ENCODE data around the gene RIOK3. TPM values are rescaled to one million over a fixed set of nuclear protein-coding genes. Genes with fewer than 3 reads are reported as not detected.
"Not testable (repeated sequence)": the region's sequence is repeated elsewhere in the genome, so short reads cannot be mapped to it uniquely, and the experiment has no call there.

Gene RIOK3
- total RNA-seq, 6 experiments from 2014 or later: 37.9 to 46.1 (median 42.4) TPM

DNA sequence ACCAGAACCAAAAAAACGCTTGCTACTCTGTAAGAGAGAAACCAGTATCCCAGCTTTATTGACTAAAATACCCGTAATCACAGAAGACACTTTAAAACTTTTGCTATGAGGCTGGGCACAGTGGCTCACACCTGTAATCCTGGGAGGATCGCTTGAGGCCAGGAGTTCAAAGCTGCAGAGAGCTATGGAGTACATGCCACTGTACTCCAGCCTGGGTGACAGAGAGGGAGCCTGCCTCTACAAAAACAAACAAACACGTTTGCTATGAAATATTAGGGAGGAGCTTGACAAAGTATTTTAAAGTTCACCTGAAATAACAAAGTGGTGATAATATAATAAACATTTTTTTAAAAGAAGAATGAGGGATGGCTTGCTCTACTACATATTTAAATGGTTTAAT is 28.5 kb upstream of the RIOK3 start:
- peaks cover 4% of the 10 kb centered on the region; the same call in 1 of the 2 replicates for H3K9me3 Mint-ChIP-seq
- H3K4me1 Mint-ChIP-seq (ENCODE audit: low read depth): peaks cover 11% of the 10 kb centered on the region

DNA sequence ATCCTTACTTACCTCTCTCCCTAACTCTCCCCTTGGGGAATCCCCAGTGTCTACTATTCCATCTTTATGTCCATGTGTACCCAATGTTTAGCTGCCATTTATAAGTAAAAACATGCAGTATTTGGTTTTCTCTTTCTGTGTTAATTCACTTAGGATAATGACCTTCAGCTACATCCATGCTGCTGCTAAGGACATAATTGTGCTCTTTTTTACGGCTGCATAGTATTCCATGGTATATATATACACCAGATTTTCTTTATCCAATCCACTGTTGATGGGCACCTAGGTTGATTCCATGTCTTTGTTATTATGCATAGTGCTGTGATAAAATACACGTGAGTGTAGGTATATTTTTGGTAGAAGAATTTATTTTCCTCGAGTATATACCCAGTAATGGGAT is 24.3 kb upstream of the RIOK3 start:
- Mint-ChIP-seq H3K27me3 (ENCODE audit: insufficient read depth) (no peaks in the 10 kb centered on the region), H3K9me3 (peaks cover 4% of the 10 kb centered on the region; the same call in 1 of the 2 replicates), H3K4me3 (no peak overlapping the region), H3K36me3 (ENCODE audit: low read depth) (peaks cover 23% of the 10 kb centered on the region), H3K4me1 (ENCODE audit: low read depth) (no peaks in the 10 kb centered on the region), H3K27ac (no peak overlapping the region)
- TF ChIP-seq, protein P1, sequence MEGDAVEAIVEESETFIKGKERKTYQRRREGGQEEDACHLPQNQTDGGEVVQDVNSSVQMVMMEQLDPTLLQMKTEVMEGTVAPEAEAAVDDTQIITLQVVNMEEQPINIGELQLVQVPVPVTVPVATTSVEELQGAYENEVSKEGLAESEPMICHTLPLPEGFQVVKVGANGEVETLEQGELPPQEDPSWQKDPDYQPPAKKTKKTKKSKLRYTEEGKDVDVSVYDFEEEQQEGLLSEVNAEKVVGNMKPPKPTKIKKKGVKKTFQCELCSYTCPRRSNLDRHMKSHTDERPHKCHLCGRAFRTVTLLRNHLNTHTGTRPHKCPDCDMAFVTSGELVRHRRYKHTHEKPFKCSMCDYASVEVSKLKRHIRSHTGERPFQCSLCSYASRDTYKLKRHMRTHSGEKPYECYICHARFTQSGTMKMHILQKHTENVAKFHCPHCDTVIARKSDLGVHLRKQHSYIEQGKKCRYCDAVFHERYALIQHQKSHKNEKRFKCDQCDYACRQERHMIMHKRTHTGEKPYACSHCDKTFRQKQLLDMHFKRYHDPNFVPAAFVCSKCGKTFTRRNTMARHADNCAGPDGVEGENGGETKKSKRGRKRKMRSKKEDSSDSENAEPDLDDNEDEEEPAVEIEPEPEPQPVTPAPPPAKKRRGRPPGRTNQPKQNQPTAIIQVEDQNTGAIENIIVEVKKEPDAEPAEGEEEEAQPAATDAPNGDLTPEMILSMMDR (IDR thresholded peaks at IDR 0.05): no peak
- no peak for DNase-seq

More for the DNA sequence above, 28.5 kb upstream of the RIOK3 start:
- peaks cover 21% of the 10 kb centered on the region for H3K36me3 Mint-ChIP-seq (ENCODE audit: low read depth)
- TF ChIP-seq, protein P1 (IDR thresholded peaks at IDR 0.05): no peak
- H3K4me3 Mint-ChIP-seq: no peak overlapping the region
- H3K27ac Mint-ChIP-seq: no peak overlapping the region
- no peak for DNase-seq
- H3K27me3 Mint-ChIP-seq (ENCODE audit: insufficient read depth): no peaks in the 10 kb centered on the region; the same call in 1 of the 2 replicates

DNA sequence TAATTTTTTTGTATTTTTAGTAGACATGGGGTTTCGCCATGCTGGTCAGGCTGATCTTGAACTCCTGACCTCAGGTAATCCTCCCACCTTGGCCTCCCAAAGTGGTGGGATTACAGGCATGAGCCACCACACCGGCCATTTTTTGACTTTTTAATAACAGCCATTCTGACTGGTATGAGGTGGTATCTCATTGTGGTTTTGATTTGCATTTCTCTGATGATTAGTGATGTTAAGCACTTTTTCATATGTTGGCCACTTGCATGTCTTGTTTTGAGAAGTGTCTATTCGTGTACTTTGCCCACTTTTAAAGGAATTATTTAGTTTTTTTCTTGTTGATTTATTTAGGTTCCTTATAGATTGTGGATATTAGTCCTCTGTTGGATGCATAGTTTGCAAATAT is 23.5 kb upstream of the RIOK3 start:
- H3K9me3 Mint-ChIP-seq; DNase-seq; H3K4me1 Mint-ChIP-seq (ENCODE audit: low read depth); H3K27me3 Mint-ChIP-seq (ENCODE audit: insufficient read depth); H3K4me3 Mint-ChIP-seq; H3K27ac Mint-ChIP-seq: not testable (repeated sequence)
- H3K36me3 Mint-ChIP-seq (ENCODE audit: low read depth): peaks cover 28% of the 10 kb centered on the region

DNA sequence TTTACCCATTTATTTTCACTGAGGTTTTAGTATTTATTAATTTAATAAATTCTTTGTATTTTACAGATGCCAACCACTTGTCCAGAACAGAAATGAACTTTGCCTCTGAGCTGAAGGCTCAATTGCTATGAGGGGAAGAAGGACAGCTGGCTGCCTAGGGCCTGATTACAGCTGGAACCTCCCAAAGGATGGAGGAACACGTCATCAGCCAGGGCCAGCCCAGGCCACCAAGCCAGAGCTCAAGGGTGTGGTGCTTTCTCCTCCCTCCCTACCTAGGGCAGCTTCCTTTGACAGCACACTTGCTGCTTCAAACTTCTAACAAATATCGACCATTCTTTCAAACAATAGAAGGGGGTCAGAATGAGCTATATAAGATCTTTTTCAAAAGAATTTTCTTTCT is 19.7 kb upstream of the RIOK3 start:
- Mint-ChIP-seq H3K36me3 (ENCODE audit: low read depth) (peaks cover 18% of the 10 kb centered on the region), H3K4me3 (no peak overlapping the region), H3K27ac (no peak overlapping the region), H3K4me1 (ENCODE audit: low read depth) (peaks cover 10% of the 10 kb centered on the region), H3K9me3 (no peaks in the 10 kb centered on the region), H3K27me3 (ENCODE audit: insufficient read depth) (no peaks in the 10 kb centered on the region)
- DNase-seq: no peak
- TF ChIP-seq, protein P1 (IDR thresholded peaks at IDR 0.05): no peak

DNA sequence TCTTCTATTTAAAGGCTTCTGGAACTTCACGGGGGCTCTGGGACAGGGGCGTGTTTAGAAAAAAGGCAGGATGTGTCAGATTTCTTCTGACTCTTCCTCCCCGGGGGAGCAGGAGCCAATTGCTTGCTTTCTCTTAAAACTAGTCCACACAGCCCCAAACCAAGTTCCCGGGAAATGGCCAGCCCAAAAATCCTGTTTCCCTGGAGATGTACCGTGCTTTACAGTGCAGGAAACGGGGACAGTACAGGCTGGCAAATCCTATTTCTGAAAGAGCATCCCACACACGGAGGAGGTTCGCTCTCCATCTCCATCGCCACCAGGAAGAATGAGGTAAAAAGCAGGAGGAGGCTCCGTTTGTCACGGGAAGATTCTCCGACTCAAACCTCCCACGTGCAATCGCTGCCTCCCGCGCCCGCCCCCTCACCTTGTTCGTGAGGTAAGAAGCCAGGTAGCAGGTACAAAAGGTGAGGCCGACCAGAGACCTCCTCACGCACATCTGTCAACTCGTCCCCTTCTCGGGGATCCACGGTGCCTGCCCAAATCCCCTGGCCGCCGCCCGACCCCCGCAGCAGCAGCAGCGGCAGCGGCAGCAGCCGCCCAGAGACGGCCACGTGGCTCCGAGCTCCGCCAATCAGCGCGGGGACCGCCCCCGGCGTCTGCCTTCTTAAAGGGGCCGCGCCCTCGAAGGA is 15.6 kb upstream of the RIOK3 start:
- no peaks in the 10 kb centered on the region; the same call in 1 of the 2 replicates for H3K27me3 Mint-ChIP-seq (ENCODE audit: insufficient read depth)
- TF ChIP-seq, protein P1 (IDR thresholded peaks at IDR 0.05): no peak
- H3K27ac Mint-ChIP-seq: peak overlapping the region; percentile 91
- peaks cover 5% of the 10 kb centered on the region; the same call in 1 of the 2 replicates for H3K36me3 Mint-ChIP-seq (ENCODE audit: low read depth)
- H3K9me3 Mint-ChIP-seq: peaks cover 8% of the 10 kb centered on the region; the same call in 1 of the 2 replicates
- peaks cover 22% of the 10 kb centered on the region for H3K4me1 Mint-ChIP-seq (ENCODE audit: low read depth)
- peak; percentile 49 for DNase-seq
- peak overlapping the region; percentile 93 for H3K4me3 Mint-ChIP-seq

DNA sequence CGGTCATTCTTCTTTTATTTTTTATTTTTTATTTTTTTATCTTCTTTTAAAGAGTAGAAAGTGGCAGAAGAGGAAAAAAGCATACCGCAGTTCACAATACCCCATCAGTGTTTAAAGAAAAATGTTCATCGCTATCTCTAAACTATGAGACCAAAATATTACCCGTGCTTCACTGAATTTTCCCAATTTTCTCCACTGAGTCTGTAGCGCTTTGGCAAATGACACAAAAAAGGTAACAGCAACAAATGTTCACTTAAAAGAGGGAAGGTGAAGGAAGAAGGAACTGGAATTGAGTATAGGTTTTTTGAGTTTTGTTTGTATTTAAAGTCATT is 15.1 kb upstream of the RIOK3 start:
- no peaks in the 10 kb centered on the region; the same call in 1 of the 2 replicates for H3K27me3 Mint-ChIP-seq (ENCODE audit: insufficient read depth)
- peaks cover 22% of the 10 kb centered on the region for H3K4me1 Mint-ChIP-seq (ENCODE audit: low read depth)
- peaks cover 5% of the 10 kb centered on the region; the same call in 1 of the 2 replicates for H3K36me3 Mint-ChIP-seq (ENCODE audit: low read depth)
- TF ChIP-seq, protein P1 (IDR thresholded peaks at IDR 0.05): no peak
- H3K27ac Mint-ChIP-seq: 0 out of 2 replicates have a peak overlapping the region, but pooled peaks have one; percentile 91
- peaks cover 8% of the 10 kb centered on the region; the same call in 1 of the 2 replicates for H3K9me3 Mint-ChIP-seq
- H3K4me3 Mint-ChIP-seq: peak overlapping the region; percentile 93
- DNase-seq: no peak

All from HFFc6 (cell line).